Neural progenitor cell (in vitro differentiated cells): Measurements from ENCODE around the gene GPBAR1.

Experiments
- CTCF ChIP-seq: fragments of 200-600 bp; sonication (generic); IDR thresholded peaks from 2 replicates; pipeline ENCODE4 v1.5.1; 2017; ENCODE audit warnings: antibody characterized with exemption, mild to moderate bottlenecking
- EZH2 ChIP-seq: fragments of 200-600 bp; sonication (generic); IDR thresholded peaks from 2 replicates; pipeline ENCODE4 v1.6.1; 2017; ENCODE audit warnings: antibody characterized with exemption, mild to moderate bottlenecking, moderate library complexity

- no peak for TF ChIP-seq CTCF
- no peak for TF ChIP-seq EZH2
These were observed 29.0 kb downstream of the GPBAR1 start for GRCh38 chr2:218289639-218290315.
